Caco-2 (cell line): Measurements from ENCODE around the gene EXOC6B. TPM values are rescaled to one million over a fixed set of nuclear protein-coding genes. Genes with fewer than 3 reads are reported as not detected.

Experiments
- BruUV-seq: library from RNA; stranded (reverse); fragments of 400-500 nt; replicated peaks from 2 replicates; lab custom pipeline; 2021; lab: Mats Ljungman, UMichigan
- CTCF ChIA-PET: fragments of 300-600 bp; sonication (Branson Sonifier 250); formaldehyde crosslinking; loops from one replicate; lab custom pipeline; 2022; ENCODE audit warnings: antibody characterized with exemption; lab: Charles Lee
- POLR2A ChIA-PET: fragments of 300-600 bp; sonication (Branson Sonifier 250); formaldehyde crosslinking; loops from one replicate; lab custom pipeline; 2022; ENCODE audit warnings: antibody characterized with exemption; lab: Charles Lee
- DNase-seq, 2 experiments: peaks; one replicate each; pipeline versions ENCODE4 v3.0.0 to v3.0.0-alpha.2; 2020 to 2022
- H3K27me3 ChIP-seq: replicated peaks from 2 replicates; pipeline ENCODE4 v1.6.0; 2011; ENCODE audit warnings: low read length; ENCODE audit not compliant: control insufficient read depth, insufficient read depth
- H3K36me3 ChIP-seq: 2 replicates; pipeline ENCODE4 v1.5.1; 2011; ENCODE audit warnings: low read length; ENCODE audit not compliant: control insufficient read depth, insufficient read depth
- H3K4me1 ChIP-seq: fragments of 250-450 bp; sonication (Bioruptor Pico); 2 replicates; pipeline ENCODE4 v1.5.1; 2020; ENCODE audit warnings: mild to moderate bottlenecking
- H3K4me3 ChIP-seq: 2 replicates; pipeline ENCODE4 v1.5.1; 2011; ENCODE audit warnings: low read depth, mild to moderate bottlenecking, control low read depth, low read length
- H3K9me3 ChIP-seq: fragments of 250-450 bp; sonication (Bioruptor Pico); 2 replicates; pipeline ENCODE4 v1.5.1; 2020; ENCODE audit warnings: mild to moderate bottlenecking, moderate library complexity
- H3K27ac Mint-ChIP-seq: one replicate; pipeline ENCODE4 v1.8.0; 2022; ENCODE audit warnings: mixed read lengths; ENCODE audit not compliant: unreplicated experiment
- H3K27me3 Mint-ChIP-seq: one replicate; pipeline ENCODE4 v1.8.0; 2022; ENCODE audit warnings: mixed read lengths; ENCODE audit not compliant: insufficient read depth, unreplicated experiment
- H3K36me3 Mint-ChIP-seq: one replicate; pipeline ENCODE4 v1.8.0; 2022; ENCODE audit warnings: mild to moderate bottlenecking, mixed read lengths; ENCODE audit not compliant: insufficient read depth, unreplicated experiment
- H3K4me1 Mint-ChIP-seq: one replicate; pipeline ENCODE4 v1.8.0; 2022; ENCODE audit warnings: low read depth, mixed read lengths; ENCODE audit not compliant: unreplicated experiment
- H3K4me3 Mint-ChIP-seq: one replicate; pipeline ENCODE4 v1.8.0; 2022; ENCODE audit warnings: mild to moderate bottlenecking, moderate library complexity, mixed read lengths; ENCODE audit not compliant: unreplicated experiment
- H3K9me3 Mint-ChIP-seq: one replicate; pipeline ENCODE4 v1.8.0; 2022; ENCODE audit warnings: mixed read lengths; ENCODE audit not compliant: unreplicated experiment
- CTCF ChIP-seq, 2 experiments: fragments of 200-600 bp in 1 of 2; IDR thresholded peaks; 1 replicate in 1 of 2; 2 replicates in 1 of 2; pipeline versions ENCODE4 v1.5.1 to v1.8.0; 2011 to 2022; ENCODE audit warnings: antibody characterized with exemption in 1 of 2, control low read depth in 1 of 2, inconsistent platforms in 1 of 2, low read depth in 1 of 2, low read length in 1 of 2, mild to moderate bottlenecking in 1 of 2, moderate library complexity in 1 of 2; ENCODE audit not compliant: insufficient read depth in 1 of 2, severe bottlenecking in 1 of 2, unreplicated experiment in 1 of 2
- intact Hi-C: fragments of 100-400 bp; cut with micrococcal nuclease; formaldehyde crosslinking; loops from one replicate; pipeline ENCODE4 v1.10.0; 2022; ENCODE audit not compliant: unreplicated experiment
- total RNA-seq: library from RNA; stranded (reverse); gene quantifications from 2 replicates; pipeline ENCODE4 v1.2.3, GENCODE V29; 2022

The EXOC6B gene
- total RNA-seq, 1 experiment from 2014 or later: 36.1 TPM

- Mint-ChIP-seq H3K27me3 (no peaks in the 10 kb centered on the region), H3K4me1 (peaks cover 7% of the 10 kb centered on the region)
Observed at GRCh38 chr2:72782520-72782919, 43.3 kb downstream of the EXOC6B start.

DNA sequence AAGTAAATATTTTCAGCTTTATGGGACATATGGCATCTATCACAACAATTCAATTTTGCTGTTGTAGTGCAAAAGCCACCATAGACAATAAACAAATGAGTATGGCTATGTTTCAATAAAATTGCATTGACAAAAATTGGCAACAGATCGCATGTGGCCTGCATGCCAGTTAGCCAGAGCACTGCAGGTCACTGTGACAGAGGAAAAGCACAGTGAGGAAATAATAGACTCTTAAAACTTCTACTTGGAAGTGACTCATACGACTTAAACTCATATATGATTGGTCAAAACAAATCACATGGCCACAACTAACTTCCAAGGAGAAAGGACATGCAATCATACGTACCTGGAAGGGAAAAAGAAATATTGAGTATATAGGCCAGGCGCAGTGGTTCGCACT, 44.4 kb downstream of the EXOC6B start:
- no peak overlapping the region for H3K27ac Mint-ChIP-seq
- CTCF ChIA-PET: interaction anchor here (0.6 kb wide), 2 partner anchors 34 to 135 kb away, joined by 3 to 6 read pairs; no protein-coding TSS in a partner anchor

More at GRCh38 chr2:72782520-72782919, 43.3 kb downstream of the EXOC6B start:
- H3K27ac Mint-ChIP-seq: no peak overlapping the region
- Histone ChIP-seq H3K4me3 (no peak overlapping the region), H3K9me3 (no peaks in the 10 kb centered on the region), H3K36me3 (no peaks in the 10 kb centered on the region; the same call in 1 of the 2 replicates), H3K4me1 (0 out of 2 replicates have a peak, but pooled peaks cover 3% of the 10 kb centered on the region), H3K27me3 (no peaks in the 10 kb centered on the region)
- no TSS peak for BruUV-seq
- no peak overlapping the region for H3K4me3 Mint-ChIP-seq
- no peaks in the 10 kb centered on the region for H3K9me3 Mint-ChIP-seq
- H3K36me3 Mint-ChIP-seq: peaks cover 7% of the 10 kb centered on the region
- TF ChIP-seq CTCF (IDR thresholded peaks at IDR 0.05; ENCODE audit: insufficient read depth in 1 of 2, low read depth in 1 of 2, low read length in 1 of 2, severe bottlenecking in 1 of 2, unreplicated experiment in 1 of 2): no peak
- intact Hi-C loops: no loop called here
- DNase-seq: no peak
- ChIA-PET POLR2A (no interaction called here), CTCF (interaction anchor here (0.5 to 1.6 kb wide), 2 partner anchors 80 to 82 kb away, joined by 4 to 5 read pairs; no protein-coding TSS in a partner anchor)

DNA sequence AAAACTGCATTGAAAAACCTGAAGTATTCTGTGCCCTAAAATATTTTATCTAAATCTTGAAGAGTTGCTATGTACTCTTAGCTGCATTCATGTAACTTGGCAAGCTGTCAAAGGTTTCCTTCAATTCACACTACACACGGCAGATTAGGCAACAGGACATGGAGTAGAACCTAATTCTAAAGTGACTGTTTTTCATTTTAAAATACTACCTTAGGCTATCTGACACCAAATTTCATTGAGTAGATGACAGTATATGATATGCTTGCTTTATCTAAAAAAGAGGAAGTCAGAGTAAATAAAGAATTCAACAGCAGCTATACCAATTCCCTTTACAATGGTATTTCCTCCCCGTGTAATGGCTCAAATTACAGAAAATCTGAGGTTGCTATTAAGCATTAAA, 45.4 kb downstream of the EXOC6B start:
- no peaks in the 10 kb centered on the region for H3K27me3 ChIP-seq
- H3K36me3 ChIP-seq: no peaks in the 10 kb centered on the region; the same call in 1 of the 2 replicates
- CTCF ChIA-PET: no interaction called here
- H3K4me1 ChIP-seq: peaks cover 6% of the 10 kb centered on the region
- Mint-ChIP-seq H3K4me1 (peaks cover 11% of the 10 kb centered on the region), H3K36me3 (peaks cover 7% of the 10 kb centered on the region), H3K4me3 (no peak overlapping the region), H3K27me3 (no peaks in the 10 kb centered on the region), H3K9me3 (no peaks in the 10 kb centered on the region), H3K27ac (no peak overlapping the region)
- intact Hi-C loops: no loop called here
- no peak for DNase-seq
- no peak for TF ChIP-seq CTCF (IDR thresholded peaks at IDR 0.05; ENCODE audit: insufficient read depth in 1 of 2, low read depth in 1 of 2, low read length in 1 of 2, severe bottlenecking in 1 of 2, unreplicated experiment in 1 of 2)
- no peaks in the 10 kb centered on the region for H3K9me3 ChIP-seq
- BruUV-seq: no TSS peak
- H3K4me3 ChIP-seq: no peak overlapping the region
- POLR2A ChIA-PET: no interaction called here

More for the DNA sequence above, 44.4 kb downstream of the EXOC6B start:
- Mint-ChIP-seq H3K9me3 (no peaks in the 10 kb centered on the region), H3K4me3 (no peak overlapping the region), H3K36me3 (peaks cover 7% of the 10 kb centered on the region), H3K4me1 (peaks cover 7% of the 10 kb centered on the region), H3K27me3 (no peaks in the 10 kb centered on the region)
- Histone ChIP-seq H3K4me1 (0 out of 2 replicates have a peak, but pooled peaks cover 3% of the 10 kb centered on the region), H3K36me3 (no peaks in the 10 kb centered on the region; the same call in 1 of the 2 replicates), H3K4me3 (no peak overlapping the region), H3K9me3 (no peaks in the 10 kb centered on the region), H3K27me3 (no peaks in the 10 kb centered on the region)
- intact Hi-C loops: no loop called here
- no TSS peak for BruUV-seq
- POLR2A ChIA-PET: no interaction called here
- TF ChIP-seq CTCF (IDR thresholded peaks at IDR 0.05; ENCODE audit: insufficient read depth in 1 of 2, low read depth in 1 of 2, low read length in 1 of 2, severe bottlenecking in 1 of 2, unreplicated experiment in 1 of 2): no peak
- DNase-seq: no peak
